Left lung (tissue), 10 donors: ENCODE data around the gene ONECUT2. TPM values are rescaled to one million over a fixed set of nuclear protein-coding genes. Genes with fewer than 3 reads are reported as not detected.

Source experiments
- ATAC-seq: fragments of 200-7000 bp; cut with Tn5 transposase; one replicate; pipeline ENCODE4 v1.9.1; 2020; ENCODE audit warnings: moderate library complexity
- DNase-seq, 4 donors: peaks; one replicate each; pipeline ENCODE4 v3.0.0-alpha.2; 2013 to 2020
- H3K27ac ChIP-seq, 2 donors: fragments of 200-600 bp; sonication (generic) in 1 of 2; one replicate each; pipeline versions ENCODE4 v1.5.0 to v1.8.0; 2020 to 2021
- H3K27me3 ChIP-seq, 2 donors: fragments of 200-600 bp; sonication (generic) in 1 of 2; one replicate each; pipeline versions ENCODE4 v1.5.0 to v1.8.0; 2020 to 2021
- H3K36me3 ChIP-seq, 2 donors: fragments of 200-600 bp; sonication (generic) in 1 of 2; one replicate each; pipeline versions ENCODE4 v1.5.0 to v1.8.0; 2020 to 2021
- H3K4me1 ChIP-seq, 2 donors: fragments of 200-600 bp; one replicate each; pipeline ENCODE4 v1.8.0; 2021
- H3K4me3 ChIP-seq, 2 donors: fragments of 200-600 bp; sonication (generic) in 1 of 2; one replicate each; pipeline versions ENCODE4 v1.5.0 to v1.8.0; 2020 to 2021; ENCODE audit warnings: mild to moderate bottlenecking in 1 of 2
- H3K9me3 ChIP-seq, 2 donors: fragments of 200-600 bp; sonication (generic) in 1 of 2; one replicate each; pipeline versions ENCODE4 v1.5.0 to v1.8.0; 2020 to 2021
- intact Hi-C, 2 donors: fragments of 100-400 bp; cut with DNase I; formaldehyde crosslinking; loops; one replicate each; pipeline versions ENCODE4 v1.11.2 to v1.14.2; 2022
- polyA plus RNA-seq, 6 donors: library from polyadenylated mRNA; unstranded; fragments of 120-200 nt; gene quantifications; one replicate each; pipeline ENCODE4 v1.2.1, GENCODE V29; 2013; ENCODE audit not compliant: insufficient read length in 6 of 6
- total RNA-seq, 2 donors: library from RNA; stranded (reverse); fragmentation: NEBNext Ultra II Directional; extraction: Animal tissue kit (Norgen Biotek cat#: 25700); gene quantifications; one replicate each; pipeline ENCODE4 v1.2.1, GENCODE V29; 2021
- TF ChIP-seq, protein P1 (sequence below), 2 donors: fragments of 200-600 bp; sonication (generic) in 1 of 2; IDR thresholded peaks; one replicate each; pipeline versions ENCODE4 v1.5.0 to v1.8.0; 2021; ENCODE audit warnings: antibody characterized with exemption in 2 of 2
- donor health status: DM: no; HTN: yes; CAD: no.
- donor health status: DM: no; HTN: no; CAD: no.

The ONECUT2 gene
- total and polyA plus RNA-seq, 8 donors, result 0.03 to 0.26 (median 0.06) TPM

GRCh38 chr18:57441071-57441794, 6.1 kb downstream of the ONECUT2 start:
- H3K27ac ChIP-seq, result no peak overlapping the region
- H3K4me1 ChIP-seq, result peaks cover 5 to 50% of the 10 kb centered on the region in 2 donors
- no peaks in the 10 kb centered on the region for H3K36me3 ChIP-seq
- ATAC-seq (no peak), DNase-seq (no peak)
- H3K9me3 ChIP-seq, result no peaks in the 10 kb centered on the region
- TF ChIP-seq, protein P1, sequence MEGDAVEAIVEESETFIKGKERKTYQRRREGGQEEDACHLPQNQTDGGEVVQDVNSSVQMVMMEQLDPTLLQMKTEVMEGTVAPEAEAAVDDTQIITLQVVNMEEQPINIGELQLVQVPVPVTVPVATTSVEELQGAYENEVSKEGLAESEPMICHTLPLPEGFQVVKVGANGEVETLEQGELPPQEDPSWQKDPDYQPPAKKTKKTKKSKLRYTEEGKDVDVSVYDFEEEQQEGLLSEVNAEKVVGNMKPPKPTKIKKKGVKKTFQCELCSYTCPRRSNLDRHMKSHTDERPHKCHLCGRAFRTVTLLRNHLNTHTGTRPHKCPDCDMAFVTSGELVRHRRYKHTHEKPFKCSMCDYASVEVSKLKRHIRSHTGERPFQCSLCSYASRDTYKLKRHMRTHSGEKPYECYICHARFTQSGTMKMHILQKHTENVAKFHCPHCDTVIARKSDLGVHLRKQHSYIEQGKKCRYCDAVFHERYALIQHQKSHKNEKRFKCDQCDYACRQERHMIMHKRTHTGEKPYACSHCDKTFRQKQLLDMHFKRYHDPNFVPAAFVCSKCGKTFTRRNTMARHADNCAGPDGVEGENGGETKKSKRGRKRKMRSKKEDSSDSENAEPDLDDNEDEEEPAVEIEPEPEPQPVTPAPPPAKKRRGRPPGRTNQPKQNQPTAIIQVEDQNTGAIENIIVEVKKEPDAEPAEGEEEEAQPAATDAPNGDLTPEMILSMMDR (IDR thresholded peaks at IDR 0.05), result no peak
- peaks cover 83 to 100% of the 10 kb centered on the region in 2 donors for H3K27me3 ChIP-seq
- no peak overlapping the region for H3K4me3 ChIP-seq
- intact Hi-C loops, result no loop called here

DNA sequence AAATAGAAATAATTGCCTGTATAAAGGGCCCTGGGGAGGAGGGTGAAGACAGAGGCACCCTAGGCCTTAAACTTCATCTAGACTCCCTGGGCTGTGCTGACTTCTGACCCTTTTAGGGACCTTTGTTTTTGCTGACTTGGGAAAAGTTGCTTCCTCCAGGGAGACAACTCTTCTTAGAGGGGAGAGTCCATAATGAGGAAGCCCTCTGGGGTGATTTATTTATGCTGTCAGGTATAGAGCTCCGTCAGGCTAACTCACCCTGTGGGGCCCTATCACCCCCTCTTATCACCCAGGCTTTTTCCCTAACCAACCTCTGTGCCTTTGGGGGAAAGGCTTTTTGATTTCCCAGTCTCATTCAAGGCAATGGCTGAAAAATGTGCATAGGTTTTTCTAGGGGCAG, 8.1 kb downstream of the ONECUT2 start:
- TF ChIP-seq, protein P1 (IDR thresholded peaks at IDR 0.05), result no peak
- DNase-seq, result no peak

GRCh38 chr18:57443702-57444101, 8.5 kb downstream of the ONECUT2 start:
- Histone ChIP-seq H3K27me3 (peaks cover 58 to 99% of the 10 kb centered on the region in 2 donors), H3K4me1 (peaks cover 0 to 25% of the 10 kb centered on the region in 2 donors), H3K36me3 (no peaks in the 10 kb centered on the region), H3K4me3 (no peak overlapping the region), H3K9me3 (no peaks in the 10 kb centered on the region), H3K27ac (no peak overlapping the region)
- DNase-seq (no peak), ATAC-seq (no peak)
- TF ChIP-seq, protein P1 (IDR thresholded peaks at IDR 0.05), result no peak
- intact Hi-C loops, result no loop called here

More for the DNA sequence above, 8.1 kb downstream of the ONECUT2 start:
- no peak for ATAC-seq
- H3K36me3 ChIP-seq, result no peaks in the 10 kb centered on the region
- H3K27ac ChIP-seq, result no peak overlapping the region
- H3K27me3 ChIP-seq, result peaks cover 62 to 99% of the 10 kb centered on the region in 2 donors
- intact Hi-C loops, result no loop called here
- H3K9me3 ChIP-seq, result no peaks in the 10 kb centered on the region
- H3K4me1 ChIP-seq, result peaks cover 0 to 30% of the 10 kb centered on the region in 2 donors
- H3K4me3 ChIP-seq, result no peak overlapping the region

DNA sequence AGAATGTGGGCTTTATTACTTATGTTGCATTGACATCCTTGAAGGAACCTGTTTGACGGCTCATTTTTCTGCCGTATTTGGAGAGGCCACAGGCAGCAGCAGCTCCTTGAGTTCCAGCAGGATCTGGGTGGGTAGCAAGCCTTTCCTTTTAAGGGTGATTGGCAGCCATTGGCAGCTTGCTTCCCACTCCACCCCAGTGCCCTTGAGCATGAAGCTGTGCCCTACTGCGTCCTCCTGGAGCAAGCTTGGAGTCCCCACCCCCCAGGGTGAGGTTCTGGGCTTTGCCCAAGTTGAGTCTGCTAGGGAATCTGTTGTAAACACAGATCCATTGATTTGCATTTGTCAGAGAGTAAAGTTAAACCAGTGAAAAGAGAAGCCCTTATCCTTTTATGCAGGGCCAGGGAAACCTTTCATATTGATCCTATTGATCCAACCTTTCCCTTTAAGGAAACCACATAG, 9.2 kb downstream of the ONECUT2 start:
- H3K36me3 ChIP-seq, result no peaks in the 10 kb centered on the region
- no peak overlapping the region for H3K4me3 ChIP-seq
- intact Hi-C loops, result no loop called here
- no peak for DNase-seq
- peaks cover 0 to 20% of the 10 kb centered on the region in 2 donors for H3K4me1 ChIP-seq
- H3K9me3 ChIP-seq, result no peaks in the 10 kb centered on the region
- ATAC-seq, result no peak
- TF ChIP-seq, protein P1 (IDR thresholded peaks at IDR 0.05), result no peak
- H3K27me3 ChIP-seq, result peaks cover 52 to 99% of the 10 kb centered on the region in 2 donors
- H3K27ac ChIP-seq, result no peak overlapping the region

- no peak overlapping the region for H3K27ac ChIP-seq
- ATAC-seq (no peak), DNase-seq (no peak)
- TF ChIP-seq, protein P1 (IDR thresholded peaks at IDR 0.05), result no peak
- H3K9me3 ChIP-seq, result no peaks in the 10 kb centered on the region
- intact Hi-C loops, result no loop called here
- no peaks in the 10 kb centered on the region for H3K36me3 ChIP-seq
- peaks cover 38 to 96% of the 10 kb centered on the region in 2 donors for H3K27me3 ChIP-seq
- no peak overlapping the region for H3K4me3 ChIP-seq
- peaks cover 0 to 7% of the 10 kb centered on the region in 2 donors for H3K4me1 ChIP-seq
These were observed 10.5 kb downstream of the ONECUT2 start for GRCh38 chr18:57445488-57446319.
